ENCODE results near the gene TAB2.

DNA sequence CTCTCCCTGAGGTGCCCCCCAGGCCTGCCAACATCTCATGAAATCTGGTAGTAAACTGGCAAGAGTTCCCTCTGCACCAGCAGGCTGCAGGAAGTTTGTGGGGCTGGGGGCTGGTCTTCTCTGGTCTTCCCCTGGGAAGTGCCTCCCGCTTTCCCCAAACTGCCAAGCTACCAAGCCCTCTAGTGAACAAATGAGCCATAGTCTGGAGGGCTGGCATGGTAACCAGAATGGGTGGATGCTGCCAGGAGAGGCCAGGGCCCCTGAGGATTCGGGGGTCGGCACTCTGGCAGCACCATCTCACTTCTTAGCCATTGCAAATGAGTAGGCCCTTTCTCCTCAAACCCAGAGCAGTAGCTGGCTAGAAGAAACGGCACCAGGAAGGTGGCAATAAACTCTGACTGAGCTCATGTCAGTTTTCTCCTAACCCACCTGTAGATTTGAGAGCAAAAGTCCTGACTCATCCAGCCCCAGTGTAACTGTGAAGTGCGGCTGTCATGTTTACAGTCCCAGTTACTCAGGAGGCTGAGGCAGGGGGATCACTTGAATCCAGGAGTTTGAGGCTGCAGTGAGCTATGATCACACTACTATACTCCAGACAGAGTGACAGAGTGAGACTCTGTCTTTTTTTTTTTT, 131.4 kb downstream of the TAB2 start:
- TF ChIP-seq SIN3A (IDR thresholded peaks at IDR 0.05; ENCODE audit: borderline replicate concordance, insufficient read depth, low read length) (no peak), TAF1 (IDR thresholded peaks at IDR 0.05; ENCODE audit: borderline replicate concordance, insufficient read depth, low read length) (no peak)
